Measurements from ENCODE around the gene SVBP.

Gene SVBP

GRCh38 chr1:42806171-42806570 is 11.0 kb downstream of the SVBP start:
- DNase-seq (ENCODE audit: low read depth) = no peak

GRCh38 chr1:42801832-42802473 is 15.2 kb downstream of the SVBP start:
- DNase-seq (ENCODE audit: low read depth) = no peak

DNA sequence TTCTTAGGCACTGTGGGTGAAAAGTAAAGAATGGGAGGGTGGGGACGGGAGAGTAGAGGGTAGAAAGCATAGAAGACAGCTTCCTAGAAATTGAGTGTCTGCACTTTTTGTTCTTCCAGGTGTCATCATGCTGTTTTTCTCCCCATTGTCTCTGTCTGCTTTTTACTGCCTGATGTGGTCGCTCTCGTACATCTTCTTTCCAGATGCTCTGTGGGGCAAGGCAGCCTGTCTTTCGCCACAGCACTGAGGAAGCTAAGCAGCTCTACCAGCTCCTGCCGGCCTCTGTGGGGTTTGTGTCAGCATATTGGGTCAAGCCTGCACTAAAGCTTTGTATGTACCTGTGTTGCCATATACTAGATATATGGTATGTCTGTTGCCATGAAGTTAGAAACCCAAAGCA is 19.2 kb downstream of the SVBP start:
- no peak for DNase-seq (ENCODE audit: low read depth)

- DNase-seq (ENCODE audit: low read depth) = no peak
Observed at GRCh38 chr1:42797414-42797813, 19.8 kb downstream of the SVBP start.

DNA sequence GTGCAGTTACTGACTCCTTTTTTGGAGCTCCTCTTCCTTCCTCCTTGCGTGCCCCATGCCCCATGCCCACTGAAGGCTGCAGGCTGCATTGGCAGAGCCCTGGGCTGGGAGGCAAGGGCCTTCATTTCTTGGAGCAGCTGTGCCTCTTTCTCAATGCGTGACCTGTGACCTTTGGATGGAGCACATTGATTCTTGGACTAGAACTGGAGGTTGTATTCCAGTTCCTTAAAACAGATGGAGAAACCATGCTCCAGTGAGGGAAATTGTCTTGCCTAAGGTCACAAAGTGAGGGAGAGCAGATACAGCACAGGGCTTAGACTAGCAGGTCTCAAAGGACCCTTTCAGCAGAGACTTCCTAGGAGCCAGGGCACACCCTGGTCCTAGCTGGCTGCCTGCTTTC is 23.4 kb downstream of the SVBP start:
- no peak for DNase-seq (ENCODE audit: low read depth)

- no peak for DNase-seq (ENCODE audit: low read depth)
Observed at GRCh38 chr1:42788021-42788420, 29.2 kb downstream of the SVBP start.

DNA sequence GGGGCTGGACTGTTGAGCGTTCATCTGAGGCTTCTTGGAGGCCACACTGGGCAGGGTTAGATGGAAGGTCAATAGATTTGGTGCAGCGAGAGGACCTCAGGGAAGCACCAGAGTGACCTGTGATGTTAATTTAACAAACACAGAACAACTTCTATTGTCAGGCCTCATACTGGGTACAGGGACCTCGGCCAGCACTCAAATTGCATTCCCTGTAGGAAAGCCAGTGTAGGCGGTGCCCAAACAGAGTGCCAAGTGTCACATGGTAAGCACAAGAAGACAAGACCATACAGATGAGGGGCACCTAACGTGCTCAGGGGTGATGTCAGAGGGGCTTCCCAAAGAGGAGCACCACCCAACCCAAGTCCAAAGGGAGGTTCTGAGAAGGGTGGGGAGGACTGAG is 31.1 kb downstream of the SVBP start:
- no peak for DNase-seq (ENCODE audit: low read depth)

DNA sequence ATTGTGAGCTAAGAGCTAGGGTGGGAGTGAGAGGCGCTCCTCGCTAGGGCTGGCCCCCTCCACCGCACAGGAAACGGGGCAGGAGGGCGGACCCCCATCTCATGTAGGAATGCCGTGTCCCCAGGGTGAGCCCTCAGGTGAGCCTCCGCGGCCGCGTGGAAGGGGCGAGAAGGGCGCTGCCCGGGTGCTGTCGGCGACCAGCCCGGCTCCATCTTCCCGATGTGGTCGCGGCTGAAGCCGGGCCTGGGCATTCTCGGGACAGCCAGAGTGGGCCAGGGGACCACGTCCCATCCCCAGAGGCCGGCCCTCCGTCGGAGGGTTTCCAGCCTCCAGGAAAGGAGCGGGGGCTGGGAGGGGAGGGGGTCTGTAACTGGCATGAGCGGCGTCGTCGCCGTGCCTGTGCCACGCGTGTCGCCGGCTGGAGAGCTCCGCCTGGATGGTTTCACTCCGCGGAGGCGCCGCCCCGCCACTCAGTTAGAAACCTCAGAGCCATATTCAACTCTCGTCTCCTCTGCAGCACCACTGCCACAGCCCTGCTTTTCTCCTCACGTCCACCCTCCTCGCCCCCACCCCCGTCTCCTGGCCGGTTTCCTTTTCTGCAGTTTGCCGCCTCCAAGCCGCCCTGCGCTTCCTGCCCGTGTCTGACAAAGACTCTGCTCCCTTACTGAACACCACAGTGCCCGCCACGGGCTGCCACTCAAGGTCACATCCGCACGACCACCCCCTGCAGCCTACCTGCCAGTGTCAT is 32.1 kb downstream of the SVBP start, which contains the start of gene TMEM269:
Gene TMEM269 (plus strand): TSS at position 46 of the 748 bp plus-strand sequence. CDS start 4,903 bp downstream, outside the sequence.
- peak; percentile 14 for DNase-seq (ENCODE audit: low read depth)

GRCh38 chr1:42784547-42784945 is 32.7 kb downstream of the SVBP start:
- DNase-seq (ENCODE audit: low read depth) = no peak

DNA sequence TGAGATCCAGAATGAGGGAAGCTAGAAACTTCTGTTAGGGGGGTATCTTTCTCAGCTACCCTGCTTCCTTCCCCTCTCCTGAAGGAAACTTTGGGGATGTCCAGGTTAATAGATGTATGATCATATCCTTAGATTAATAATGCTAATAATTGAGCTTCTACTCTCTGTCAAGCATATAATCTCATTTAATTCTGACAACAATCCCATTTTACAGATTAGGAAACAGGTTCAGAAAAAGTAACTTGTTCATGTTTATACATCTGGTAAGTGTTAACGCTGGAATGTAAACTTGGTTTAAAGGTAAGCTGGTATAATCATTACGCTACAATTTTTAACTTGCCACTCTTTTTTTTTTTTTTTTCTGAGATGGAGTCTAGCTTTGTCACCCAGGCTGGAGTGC is 34.1 kb downstream of the SVBP start:
- DNase-seq (ENCODE audit: low read depth) = no peak

- no peak for DNase-seq (ENCODE audit: low read depth)
Observed at GRCh38 chr1:42780176-42780575, 37.0 kb downstream of the SVBP start.

- no peak for DNase-seq (ENCODE audit: low read depth)
Observed at GRCh38 chr1:42779725-42780124, 37.5 kb downstream of the SVBP start.

DNA sequence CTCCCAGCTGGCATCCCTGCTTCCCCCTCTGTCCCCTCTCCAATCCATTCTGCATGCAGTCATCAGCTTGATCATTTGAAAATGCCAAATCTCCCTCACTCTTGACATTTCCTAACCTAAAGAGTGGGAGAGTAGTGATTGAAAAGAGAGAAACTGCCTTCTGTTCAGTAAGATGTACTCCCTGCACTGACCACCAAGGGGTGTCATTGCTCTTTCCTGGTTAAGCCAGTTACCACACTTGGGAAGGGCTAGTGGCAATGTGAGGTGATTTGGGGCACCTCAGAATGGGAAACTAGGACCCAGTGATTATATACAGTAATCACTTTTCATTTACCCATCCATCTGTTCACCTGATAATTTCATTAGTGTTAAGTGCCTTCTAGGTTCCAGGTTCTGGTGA is 39.3 kb downstream of the SVBP start:
- no peak for DNase-seq (ENCODE audit: low read depth)

DNA sequence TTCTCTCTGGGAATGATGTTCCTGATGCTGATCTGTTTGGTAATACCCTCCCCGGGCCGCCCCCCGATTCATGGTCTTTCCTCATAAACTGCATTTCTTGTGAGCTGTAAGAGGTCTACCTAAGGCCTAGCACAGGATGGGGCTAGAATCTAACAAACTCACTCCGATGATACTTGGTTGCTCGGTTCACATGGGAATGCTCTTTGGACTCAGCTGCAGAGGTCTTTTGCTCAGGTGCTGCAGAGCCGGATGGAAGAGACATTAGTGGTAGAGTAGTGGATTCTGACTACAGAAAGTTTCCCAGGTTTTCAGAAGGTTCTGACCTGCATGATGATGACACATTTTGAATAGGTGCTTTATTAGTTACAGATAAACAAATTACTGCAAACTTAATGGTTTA is 40.7 kb downstream of the SVBP start:
- DNase-seq (ENCODE audit: low read depth) = no peak

- DNase-seq (ENCODE audit: low read depth) = no peak
Observed at GRCh38 chr1:42774928-42775526, 42.2 kb downstream of the SVBP start.

DNA sequence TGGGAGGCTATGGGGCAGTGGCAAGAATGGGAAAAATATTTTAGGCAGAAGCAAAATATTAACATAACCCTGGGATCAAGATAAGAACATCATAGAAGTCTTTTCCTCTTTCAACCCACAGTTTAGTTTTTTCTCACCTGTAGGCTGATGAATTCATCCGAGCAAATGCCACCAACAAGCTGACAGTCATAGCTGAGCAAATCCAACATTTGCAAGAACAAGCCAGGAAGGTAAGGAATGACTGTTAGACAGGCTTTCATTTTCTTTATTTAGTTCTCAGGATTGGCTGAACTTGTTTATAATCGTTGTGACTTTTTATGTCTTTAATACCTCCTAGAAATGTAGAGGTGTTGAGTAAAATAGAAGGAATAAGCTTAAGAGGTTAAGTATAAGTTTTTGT is 43.8 kb downstream of the SVBP start:
- no peak for DNase-seq (ENCODE audit: low read depth)

DNA sequence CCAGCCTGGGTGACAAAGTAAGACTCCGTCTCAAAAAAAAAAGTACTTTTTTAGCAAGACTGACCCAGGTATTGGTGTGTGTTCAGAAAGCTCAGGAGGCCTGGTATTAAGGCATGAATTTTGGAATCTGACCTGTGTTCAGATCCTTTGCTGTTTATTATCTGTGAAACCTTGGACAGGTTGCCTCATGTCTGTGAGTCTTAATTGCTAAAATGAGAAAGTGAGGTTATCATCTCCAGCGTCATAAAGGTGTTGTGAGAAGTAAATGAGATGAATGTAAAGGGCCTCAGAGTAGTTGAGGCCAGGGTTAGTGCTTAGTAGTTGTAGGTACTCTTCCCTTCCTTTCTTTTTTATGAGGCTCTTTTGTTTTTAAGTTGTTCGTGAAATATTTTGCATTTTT is 47.4 kb downstream of the SVBP start:
- no peak for DNase-seq (ENCODE audit: low read depth)

GRCh38 chr1:42768172-42768571 is 49.0 kb downstream of the SVBP start:
- DNase-seq (ENCODE audit: low read depth) = no peak

- DNase-seq (ENCODE audit: low read depth) = no peak
Observed at GRCh38 chr1:42767510-42768000, 49.6 kb downstream of the SVBP start.

DNA sequence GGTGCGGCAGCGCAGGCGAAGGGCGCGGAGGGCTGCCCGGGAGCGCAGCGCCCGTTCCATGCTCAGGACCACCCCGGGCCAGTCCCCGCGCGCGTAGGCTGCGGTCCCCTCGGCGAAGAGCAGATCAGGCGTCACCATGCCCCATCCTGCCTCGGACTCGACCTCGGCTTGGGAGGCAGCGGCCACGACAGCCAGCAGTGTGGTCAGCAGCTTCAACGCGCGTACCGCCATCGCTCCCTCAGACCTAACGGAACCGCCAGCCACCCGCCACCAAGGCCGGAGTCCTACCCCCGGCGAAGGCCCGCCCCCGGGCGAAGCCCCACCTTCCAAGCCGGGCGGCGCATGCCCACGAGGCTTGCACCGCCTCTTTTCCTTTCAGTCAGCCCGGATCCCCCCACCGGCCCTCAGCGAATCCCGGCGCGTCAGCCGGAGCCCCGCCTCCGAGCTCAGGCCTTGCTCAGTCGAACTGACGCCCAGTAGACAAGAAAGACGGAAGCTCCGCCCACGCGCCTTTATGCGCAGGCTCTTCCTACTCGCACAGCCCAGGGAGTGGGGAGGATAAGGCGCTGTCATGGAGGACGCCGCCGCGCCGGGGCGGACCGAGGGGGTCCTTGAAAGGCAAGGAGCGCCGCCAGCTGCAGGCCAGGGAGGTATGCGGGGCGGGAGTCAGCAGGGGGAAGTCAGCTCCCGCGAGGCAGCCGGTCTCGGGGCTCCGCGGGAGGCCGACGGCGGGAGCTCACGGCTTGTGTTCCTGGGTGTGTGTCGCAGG is 50.3 kb downstream of the SVBP start, which contains the start of the genes C1orf50 and P3H1:
Gene C1orf50 (plus strand): TSS at position 509 of the 769 bp plus-strand sequence. CDS start 63 bp downstream, at position 572.
Gene P3H1 (minus strand): TSS at position 288 of the 769 bp plus-strand sequence. CDS start 57 bp downstream, at position 231.
- peak; percentile 100 for DNase-seq (ENCODE audit: low read depth)

GRCh38 chr1:42765832-42766740 is 51.1 kb downstream of the SVBP start:
- DNase-seq (ENCODE audit: low read depth) = peak; percentile 10

All from T follicular helper cell (primary cell).